NCI-H2081 treated with DMSO at 0.1 percent for 48 hours (cell line): Measurements from ENCODE around the gene MICAL3.

Source experiments
- DNase-seq: peaks from one replicate; lab custom pipeline; 2025; lab: John Stamatoyannopoulos, UW

The MICAL3 gene

GRCh38 chr22:17929909-17930308 is 94.5 kb downstream of the MICAL3 start:
- DNase-seq, result no peak

DNA sequence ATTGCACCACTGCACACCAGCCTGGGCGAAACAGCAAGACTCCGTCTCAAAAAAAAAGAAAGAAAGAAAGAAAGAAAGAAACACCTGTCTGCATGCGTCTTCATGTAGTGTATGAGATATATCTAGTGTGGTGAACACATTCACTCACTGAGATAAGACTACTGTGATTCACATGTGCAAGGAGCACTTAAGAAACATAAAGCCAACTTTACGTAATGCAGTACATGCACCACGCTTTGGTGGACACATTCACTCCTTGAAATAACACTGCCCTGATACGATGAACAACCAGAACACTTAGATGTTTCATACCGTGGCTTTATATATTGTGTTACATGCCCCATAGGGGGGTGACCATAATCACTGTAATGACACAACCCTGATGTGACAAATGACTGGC is 96.0 kb downstream of the MICAL3 start:
- DNase-seq, result no peak

DNA sequence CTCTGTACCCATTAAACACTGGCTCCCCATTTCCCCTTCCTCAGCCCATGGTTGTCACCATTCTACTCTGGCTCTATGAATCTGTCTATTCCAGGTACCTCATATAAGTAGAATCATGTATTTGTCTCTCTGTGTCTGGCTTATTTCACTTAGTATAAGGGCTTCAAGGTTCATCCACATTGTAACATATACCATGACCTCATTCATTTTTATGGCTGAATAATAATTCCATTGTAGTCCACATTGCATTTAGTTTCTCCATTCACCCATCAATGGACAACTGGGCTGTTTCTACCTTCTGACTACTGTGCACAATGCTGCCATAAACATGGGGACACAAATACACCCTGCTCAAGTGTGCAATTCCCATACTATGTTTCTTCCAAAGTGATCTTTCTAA is 97.3 kb downstream of the MICAL3 start:
- DNase-seq, result no peak

DNA sequence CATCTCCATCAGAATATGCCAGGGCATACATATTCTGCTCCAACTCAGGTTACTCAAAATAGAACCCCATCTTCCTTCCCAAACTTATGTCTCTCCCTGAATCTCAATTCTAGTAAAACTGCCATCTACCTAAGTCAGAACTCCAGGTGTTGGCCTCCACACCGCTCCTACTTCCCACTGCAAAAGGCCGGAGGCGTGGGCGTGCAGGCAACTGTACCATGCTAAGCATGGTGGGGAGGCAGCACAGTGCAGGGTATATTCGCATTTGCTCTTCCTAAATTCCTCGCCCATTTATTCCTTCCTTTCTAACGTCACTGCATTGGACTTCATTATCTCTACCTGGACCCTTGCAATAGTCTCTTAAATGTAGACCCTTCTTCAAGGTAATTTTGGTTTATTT is 97.8 kb downstream of the MICAL3 start:
- DNase-seq, result no peak

- DNase-seq, result no peak
Observed at GRCh38 chr22:17925431-17925841, 98.9 kb downstream of the MICAL3 start.

DNA sequence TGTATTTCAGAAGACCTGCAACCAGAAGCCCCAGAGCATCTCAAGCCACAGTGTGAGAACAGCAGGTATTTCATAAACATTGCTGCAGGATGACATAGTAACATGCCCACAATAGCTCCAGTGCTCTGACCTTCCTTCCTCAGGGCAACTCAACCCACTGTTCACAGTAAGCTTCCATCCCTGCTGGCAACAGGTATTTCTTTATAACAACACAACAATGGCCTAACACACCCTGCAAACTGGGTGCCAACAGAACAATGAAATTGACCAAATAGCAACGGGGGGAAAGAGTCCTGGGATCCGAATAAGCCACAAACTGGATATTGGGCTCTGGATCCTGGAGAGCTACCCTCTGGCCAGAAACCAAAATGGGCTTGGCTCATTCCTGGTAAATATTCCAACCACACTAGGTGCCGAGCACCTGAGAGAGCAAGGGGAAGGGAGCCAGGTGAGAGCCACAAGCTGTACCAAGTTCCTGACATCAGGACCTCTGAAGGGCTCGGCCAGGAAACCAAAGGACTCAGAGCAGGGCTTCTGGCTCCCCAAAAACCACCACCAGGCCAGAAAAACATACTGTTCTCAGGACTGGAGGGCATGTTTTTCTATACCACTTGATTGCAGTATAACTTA is 99.5 kb downstream of the MICAL3 start:
- DNase-seq, result no peak

GRCh38 chr22:17924076-17924475 is 100.3 kb downstream of the MICAL3 start:
- no peak for DNase-seq

- DNase-seq, result no peak
Observed at GRCh38 chr22:17922925-17923903, 101.1 kb downstream of the MICAL3 start.

DNA sequence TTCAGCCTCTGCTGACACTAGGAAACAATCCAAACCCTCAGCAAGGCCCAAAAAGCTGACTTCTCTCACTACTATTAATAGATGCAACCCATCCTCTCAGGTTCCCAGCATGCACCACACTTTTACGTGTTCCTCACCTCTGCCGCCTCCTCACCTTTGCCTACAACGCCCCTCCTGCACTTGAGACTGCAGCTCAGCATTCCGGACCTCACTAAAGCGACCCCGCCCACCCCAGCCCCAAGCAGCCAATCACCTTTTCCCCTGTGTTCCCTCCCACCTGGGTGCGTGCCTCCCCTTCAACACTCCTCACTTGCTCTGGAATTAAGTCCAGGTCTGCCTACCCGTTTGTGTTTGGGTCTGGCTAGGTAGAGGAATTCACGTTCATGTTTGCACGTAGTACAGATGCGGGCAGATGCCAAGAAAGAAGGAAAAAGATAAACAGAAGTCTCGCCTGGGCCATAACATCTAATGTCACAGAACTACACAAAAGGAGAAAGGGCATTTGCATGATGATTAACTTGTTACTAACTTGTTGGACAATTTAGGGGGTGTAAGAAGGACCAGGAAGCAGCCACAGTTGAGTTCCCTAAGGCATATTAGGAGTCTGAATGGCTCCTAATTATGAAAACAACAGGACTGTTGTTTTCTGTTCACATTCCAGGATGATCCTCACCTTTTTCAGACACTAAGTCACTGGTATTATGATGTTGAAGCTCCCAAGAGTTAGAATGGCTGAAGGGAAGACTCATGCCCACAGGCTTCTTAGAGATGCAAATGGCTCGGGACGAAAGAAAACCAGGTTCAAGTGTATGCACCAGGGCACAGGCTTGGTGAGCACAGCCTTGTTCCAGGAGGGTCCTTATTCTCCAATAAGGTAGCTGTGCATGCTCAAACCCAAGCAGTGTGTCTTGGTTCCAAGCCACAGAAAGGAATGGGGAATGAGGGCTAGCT is 102.2 kb downstream of the MICAL3 start:
- no peak for DNase-seq

DNA sequence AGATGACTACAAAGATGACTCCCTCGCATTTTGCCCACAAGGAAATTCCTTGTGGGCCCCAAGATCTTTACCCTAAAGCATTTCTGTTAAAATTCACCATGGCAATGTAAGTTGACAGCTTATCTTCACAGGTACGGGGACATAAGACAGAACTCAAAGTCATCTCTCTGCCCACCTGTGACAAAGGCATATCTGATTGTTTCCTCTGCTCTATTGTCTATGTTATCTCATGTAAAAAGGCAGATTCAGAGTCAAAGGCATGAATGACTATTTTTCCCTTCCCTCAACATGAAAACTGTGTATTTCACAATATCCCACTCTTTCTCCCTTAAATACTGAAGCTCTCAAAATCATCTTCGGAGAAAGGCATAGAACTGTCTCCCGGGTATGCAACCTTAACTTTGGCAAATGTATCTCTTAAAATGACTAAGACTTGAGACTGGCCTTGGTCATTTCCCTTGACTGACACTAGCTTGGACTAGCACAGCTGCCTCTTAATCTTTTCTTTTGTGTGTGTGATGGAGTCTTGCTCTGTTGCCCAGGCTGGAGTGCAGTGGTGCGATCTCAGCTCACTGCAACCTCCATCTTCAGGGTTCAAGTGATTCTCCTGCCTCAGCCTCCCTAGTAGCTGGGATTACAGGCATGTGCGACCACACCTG is 103.2 kb downstream of the MICAL3 start:
- no peak for DNase-seq

GRCh38 chr22:17920145-17920605 is 104.2 kb downstream of the MICAL3 start:
- no peak for DNase-seq

- no peak for DNase-seq
Observed at GRCh38 chr22:17919276-17920144, 104.9 kb downstream of the MICAL3 start.

- DNase-seq, result no peak
Observed at GRCh38 chr22:17918840-17919239, 105.5 kb downstream of the MICAL3 start.

DNA sequence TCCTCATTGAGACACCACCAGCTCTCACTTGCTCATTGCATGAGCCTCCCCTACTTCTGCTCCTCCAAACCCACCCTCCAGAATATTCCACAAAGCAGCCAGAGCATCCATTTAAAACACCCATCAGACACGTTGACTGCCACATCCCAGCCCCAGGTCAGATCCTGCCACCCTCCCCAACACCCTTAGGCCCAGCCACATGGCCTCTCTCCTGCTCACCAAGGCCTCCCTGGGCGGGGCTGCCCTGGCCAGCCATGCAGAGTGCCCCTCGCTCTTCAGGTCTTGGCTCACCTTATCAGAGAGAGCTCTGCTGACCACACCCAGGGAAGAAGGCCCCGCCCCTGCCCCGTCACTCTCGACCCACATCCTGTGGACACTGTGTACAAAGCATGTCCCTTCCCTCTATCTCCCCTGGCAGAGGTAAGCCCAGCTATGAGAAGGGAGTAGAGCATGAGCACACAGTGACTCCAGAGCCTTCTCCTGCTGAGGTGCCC is 106.8 kb downstream of the MICAL3 start:
- no peak for DNase-seq

DNA sequence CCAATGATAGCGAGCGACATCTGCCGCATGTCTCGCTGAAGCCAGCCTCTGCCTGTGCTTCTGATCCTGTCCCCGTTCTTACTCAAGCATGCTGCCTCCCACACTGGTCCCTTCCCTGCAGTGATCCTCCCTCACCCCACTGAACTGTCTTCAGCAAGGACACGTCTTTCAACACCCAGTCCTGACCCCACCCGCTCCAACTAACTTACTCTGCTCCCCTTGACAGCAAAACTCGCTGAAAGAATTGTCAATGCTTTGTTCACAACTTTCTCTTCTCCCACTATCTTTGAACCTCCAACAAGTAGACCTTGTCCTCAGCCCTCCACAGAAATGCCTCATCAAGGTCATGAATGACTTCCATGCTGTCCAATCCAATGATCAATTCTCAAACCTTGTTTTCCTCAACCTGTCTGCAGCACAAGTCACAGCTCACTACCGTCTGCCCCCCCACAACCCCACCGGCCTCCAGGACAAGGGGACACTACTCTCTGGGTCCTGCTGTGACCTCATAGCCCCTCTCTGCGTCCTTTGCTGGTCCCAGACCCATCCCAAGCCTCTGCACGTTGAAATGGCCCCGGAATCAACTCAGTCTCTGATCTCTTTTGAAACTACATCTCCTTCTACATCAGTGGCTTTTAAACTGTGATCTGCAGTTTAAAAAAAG is 108.0 kb downstream of the MICAL3 start:
- no peak for DNase-seq

GRCh38 chr22:17915676-17916075 is 108.7 kb downstream of the MICAL3 start:
- DNase-seq, result no peak

GRCh38 chr22:17915188-17915587 is 109.2 kb downstream of the MICAL3 start:
- DNase-seq, result no peak

- DNase-seq, result no peak
Observed at GRCh38 chr22:17914474-17914873, 109.9 kb downstream of the MICAL3 start.

DNA sequence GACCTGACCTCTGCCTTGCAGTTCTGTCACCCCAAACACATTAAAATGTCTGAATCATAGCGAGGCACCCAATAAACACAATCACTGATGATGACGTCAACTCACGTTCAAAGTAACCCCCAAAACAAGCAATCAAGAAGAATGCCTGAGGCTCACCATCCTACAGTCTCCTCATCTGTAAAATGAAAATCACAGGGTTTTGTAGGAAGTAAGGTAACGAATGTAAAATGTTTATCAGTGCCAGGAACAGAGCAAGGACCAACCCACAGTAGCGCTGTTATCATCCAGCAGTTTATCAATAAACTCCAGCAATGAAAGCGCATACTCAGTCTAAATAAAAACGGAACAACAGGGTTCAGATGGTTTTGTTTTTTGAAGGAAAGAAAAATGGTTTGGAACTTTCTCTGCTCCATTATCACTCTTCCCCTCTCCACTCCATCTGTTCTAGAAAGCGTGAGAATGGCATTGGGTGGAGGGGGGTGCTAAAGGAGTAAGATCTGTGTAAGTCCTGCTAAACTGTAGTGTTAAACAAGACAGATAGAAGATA is 110.5 kb downstream of the MICAL3 start:
- no peak for DNase-seq
